Measurements from ENCODE around the gene ARHGEF7.

The ARHGEF7 gene

GRCh38 chr13:111120422-111120821, 5.3 kb downstream of the ARHGEF7 start:
- Histone ChIP-seq H3K36me3 (ENCODE audit: control insufficient read depth, insufficient read depth, low read length) (no peaks in the 10 kb centered on the region), H3K27ac (ENCODE audit: insufficient read depth, low read depth, low read length, poor library complexity, severe bottlenecking) (no peak overlapping the region), H3K27me3 (ENCODE audit: control insufficient read depth, insufficient read depth, low read length, poor library complexity, severe bottlenecking) (peaks cover 24% of the 10 kb centered on the region), H3K4me3 (ENCODE audit: insufficient read depth, low read depth, low read length) (no peak overlapping the region), H3K9me3 (ENCODE audit: control insufficient read depth, low read length) (no peaks in the 10 kb centered on the region), H3K4me1 (ENCODE audit: control insufficient read depth, insufficient read depth, low read length) (no peaks in the 10 kb centered on the region)
- 91 to 93% methylated on average over 12 of the region's 12 CpGs for WGBS, 2 experiments

GRCh38 chr13:111120913-111121312, 5.8 kb downstream of the ARHGEF7 start:
- H3K27ac ChIP-seq (ENCODE audit: insufficient read depth, low read depth, low read length, poor library complexity, severe bottlenecking), result no peak overlapping the region
- 90% methylated on average over 8 of the region's 8 CpGs for WGBS, 2 experiments

GRCh38 chr13:111121506-111121905, 6.4 kb downstream of the ARHGEF7 start:
- no peaks in the 10 kb centered on the region for H3K9me3 ChIP-seq (ENCODE audit: control insufficient read depth, low read length)
- H3K4me3 ChIP-seq (ENCODE audit: insufficient read depth, low read depth, low read length), result no peak overlapping the region
- WGBS, 2 experiments, result 89 to 93% methylated on average over 16 of the region's 16 CpGs
- no peaks in the 10 kb centered on the region for H3K4me1 ChIP-seq (ENCODE audit: control insufficient read depth, insufficient read depth, low read length)
- no peak overlapping the region for H3K27ac ChIP-seq (ENCODE audit: insufficient read depth, low read depth, low read length, poor library complexity, severe bottlenecking)
- no peaks in the 10 kb centered on the region for H3K36me3 ChIP-seq (ENCODE audit: control insufficient read depth, insufficient read depth, low read length)
- peaks cover 16% of the 10 kb centered on the region for H3K27me3 ChIP-seq (ENCODE audit: control insufficient read depth, insufficient read depth, low read length, poor library complexity, severe bottlenecking)

More at GRCh38 chr13:111120913-111121312, 5.8 kb downstream of the ARHGEF7 start:
- H3K27me3 ChIP-seq (ENCODE audit: control insufficient read depth, insufficient read depth, low read length, poor library complexity, severe bottlenecking), result peaks cover 22% of the 10 kb centered on the region
- H3K36me3 ChIP-seq (ENCODE audit: control insufficient read depth, insufficient read depth, low read length), result no peaks in the 10 kb centered on the region
- no peaks in the 10 kb centered on the region for H3K9me3 ChIP-seq (ENCODE audit: control insufficient read depth, low read length)
- no peak overlapping the region for H3K4me3 ChIP-seq (ENCODE audit: insufficient read depth, low read depth, low read length)
- H3K4me1 ChIP-seq (ENCODE audit: control insufficient read depth, insufficient read depth, low read length), result no peaks in the 10 kb centered on the region

- peaks cover 11% of the 10 kb centered on the region for H3K27me3 ChIP-seq (ENCODE audit: control insufficient read depth, insufficient read depth, low read length, poor library complexity, severe bottlenecking)
- no peaks in the 10 kb centered on the region for H3K4me1 ChIP-seq (ENCODE audit: control insufficient read depth, insufficient read depth, low read length)
- no peak overlapping the region for H3K27ac ChIP-seq (ENCODE audit: insufficient read depth, low read depth, low read length, poor library complexity, severe bottlenecking)
- WGBS, 2 experiments, result 85% methylated on average over 12 of the region's 12 CpGs
- no peaks in the 10 kb centered on the region for H3K36me3 ChIP-seq (ENCODE audit: control insufficient read depth, insufficient read depth, low read length)
- H3K9me3 ChIP-seq (ENCODE audit: control insufficient read depth, low read length), result no peaks in the 10 kb centered on the region
- H3K4me3 ChIP-seq (ENCODE audit: insufficient read depth, low read depth, low read length), result no peak overlapping the region
These were observed 6.9 kb downstream of the ARHGEF7 start for GRCh38 chr13:111122056-111122455.

- peaks cover 5% of the 10 kb centered on the region for H3K27me3 ChIP-seq (ENCODE audit: control insufficient read depth, insufficient read depth, low read length, poor library complexity, severe bottlenecking)
- WGBS, 2 experiments, result 94 to 95% methylated on average over 9 of the region's 9 CpGs
- H3K36me3 ChIP-seq (ENCODE audit: control insufficient read depth, insufficient read depth, low read length), result no peaks in the 10 kb centered on the region
- H3K4me1 ChIP-seq (ENCODE audit: control insufficient read depth, insufficient read depth, low read length), result no peaks in the 10 kb centered on the region
- no peak overlapping the region for H3K4me3 ChIP-seq (ENCODE audit: insufficient read depth, low read depth, low read length)
- H3K27ac ChIP-seq (ENCODE audit: insufficient read depth, low read depth, low read length, poor library complexity, severe bottlenecking), result no peak overlapping the region
- no peaks in the 10 kb centered on the region for H3K9me3 ChIP-seq (ENCODE audit: control insufficient read depth, low read length)
These were observed 7.5 kb downstream of the ARHGEF7 start for GRCh38 chr13:111122631-111123030.

GRCh38 chr13:111123221-111123620, 8.1 kb downstream of the ARHGEF7 start:
- 93% methylated on average over 4 of the region's 4 CpGs for WGBS, 2 experiments

GRCh38 chr13:111123649-111124048, 8.5 kb downstream of the ARHGEF7 start:
- Histone ChIP-seq H3K4me1 (ENCODE audit: control insufficient read depth, insufficient read depth, low read length) (no peaks in the 10 kb centered on the region), H3K27ac (ENCODE audit: insufficient read depth, low read depth, low read length, poor library complexity, severe bottlenecking) (no peak overlapping the region), H3K4me3 (ENCODE audit: insufficient read depth, low read depth, low read length) (no peak overlapping the region), H3K9me3 (ENCODE audit: control insufficient read depth, low read length) (no peaks in the 10 kb centered on the region), H3K36me3 (ENCODE audit: control insufficient read depth, insufficient read depth, low read length) (no peaks in the 10 kb centered on the region), H3K27me3 (ENCODE audit: control insufficient read depth, insufficient read depth, low read length, poor library complexity, severe bottlenecking) (peaks cover 4% of the 10 kb centered on the region)
- 62 to 64% methylated on average over 8 of the region's 8 CpGs for WGBS, 2 experiments

More at GRCh38 chr13:111123221-111123620, 8.1 kb downstream of the ARHGEF7 start:
- H3K27me3 ChIP-seq (ENCODE audit: control insufficient read depth, insufficient read depth, low read length, poor library complexity, severe bottlenecking), result peaks cover under 1% of the 10 kb centered on the region
- H3K9me3 ChIP-seq (ENCODE audit: control insufficient read depth, low read length), result no peaks in the 10 kb centered on the region
- no peak overlapping the region for H3K27ac ChIP-seq (ENCODE audit: insufficient read depth, low read depth, low read length, poor library complexity, severe bottlenecking)
- no peak overlapping the region for H3K4me3 ChIP-seq (ENCODE audit: insufficient read depth, low read depth, low read length)
- H3K36me3 ChIP-seq (ENCODE audit: control insufficient read depth, insufficient read depth, low read length), result no peaks in the 10 kb centered on the region
- H3K4me1 ChIP-seq (ENCODE audit: control insufficient read depth, insufficient read depth, low read length), result no peaks in the 10 kb centered on the region

GRCh38 chr13:111126509-111126908, 11.4 kb downstream of the ARHGEF7 start:
- peaks cover 4% of the 10 kb centered on the region for H3K27me3 ChIP-seq (ENCODE audit: control insufficient read depth, insufficient read depth, low read length, poor library complexity, severe bottlenecking)
- H3K27ac ChIP-seq (ENCODE audit: insufficient read depth, low read depth, low read length, poor library complexity, severe bottlenecking), result no peak overlapping the region
- no peak overlapping the region for H3K4me3 ChIP-seq (ENCODE audit: insufficient read depth, low read depth, low read length)
- H3K36me3 ChIP-seq (ENCODE audit: control insufficient read depth, insufficient read depth, low read length), result no peaks in the 10 kb centered on the region
- H3K9me3 ChIP-seq (ENCODE audit: control insufficient read depth, low read length), result no peaks in the 10 kb centered on the region
- H3K4me1 ChIP-seq (ENCODE audit: control insufficient read depth, insufficient read depth, low read length), result no peaks in the 10 kb centered on the region

- WGBS, 2 experiments, result 94 to 95% methylated on average over 8 to 9 of the region's 9 CpGs
These were observed 14.5 kb downstream of the ARHGEF7 start for GRCh38 chr13:111129465-111130115.

GRCh38 chr13:111130116-111130508, 15.0 kb downstream of the ARHGEF7 start:
- Histone ChIP-seq H3K27ac (ENCODE audit: insufficient read depth, low read depth, low read length, poor library complexity, severe bottlenecking) (no peak overlapping the region), H3K4me3 (ENCODE audit: insufficient read depth, low read depth, low read length) (no peak overlapping the region)
- 93 to 96% methylated on average over 5 of the region's 5 CpGs for WGBS, 2 experiments

More at GRCh38 chr13:111129465-111130115, 14.5 kb downstream of the ARHGEF7 start:
- H3K9me3 ChIP-seq (ENCODE audit: control insufficient read depth, low read length), result no peaks in the 10 kb centered on the region
- H3K4me1 ChIP-seq (ENCODE audit: control insufficient read depth, insufficient read depth, low read length), result no peaks in the 10 kb centered on the region
- H3K36me3 ChIP-seq (ENCODE audit: control insufficient read depth, insufficient read depth, low read length), result no peaks in the 10 kb centered on the region
- no peak overlapping the region for H3K27ac ChIP-seq (ENCODE audit: insufficient read depth, low read depth, low read length, poor library complexity, severe bottlenecking)
- H3K27me3 ChIP-seq (ENCODE audit: control insufficient read depth, insufficient read depth, low read length, poor library complexity, severe bottlenecking), result peaks cover 4% of the 10 kb centered on the region
- H3K4me3 ChIP-seq (ENCODE audit: insufficient read depth, low read depth, low read length), result no peak overlapping the region

More at GRCh38 chr13:111130116-111130508, 15.0 kb downstream of the ARHGEF7 start:
- Histone ChIP-seq H3K36me3 (ENCODE audit: control insufficient read depth, insufficient read depth, low read length) (no peaks in the 10 kb centered on the region), H3K27me3 (ENCODE audit: control insufficient read depth, insufficient read depth, low read length, poor library complexity, severe bottlenecking) (peaks cover 4% of the 10 kb centered on the region), H3K9me3 (ENCODE audit: control insufficient read depth, low read length) (no peaks in the 10 kb centered on the region), H3K4me1 (ENCODE audit: control insufficient read depth, insufficient read depth, low read length) (no peaks in the 10 kb centered on the region)
